ENCODE measurements around the gene PGBD1. TPM values are rescaled to one million over a fixed set of nuclear protein-coding genes. Genes with fewer than 3 reads are reported as not detected.

Gene PGBD1
- total RNA-seq, 1 donor from 2014 or later = 2.4 TPM

- Histone ChIP-seq H3K9me3 (replicated peaks) (no peaks in the 10 kb centered on the region), H3K27me3 (ENCODE audit: low read depth) (no peaks in the 10 kb centered on the region), H3K4me3 (no peak overlapping the region), H3K27ac (replicated peaks) (no peak overlapping the region), H3K36me3 (peaks cover 64% of the 10 kb centered on the region), H3K4me1 (no peaks in the 10 kb centered on the region)
- DNase-seq = no peak
- intact Hi-C loops (cut with micrococcal nuclease) = no loop called here
- no peak for TF ChIP-seq CTCF (IDR thresholded peaks at IDR 0.05; ENCODE audit: borderline replicate concordance)
Measured at GRCh38 chr6:28274888-28275287, 6.5 kb upstream of the PGBD1 start.

DNA sequence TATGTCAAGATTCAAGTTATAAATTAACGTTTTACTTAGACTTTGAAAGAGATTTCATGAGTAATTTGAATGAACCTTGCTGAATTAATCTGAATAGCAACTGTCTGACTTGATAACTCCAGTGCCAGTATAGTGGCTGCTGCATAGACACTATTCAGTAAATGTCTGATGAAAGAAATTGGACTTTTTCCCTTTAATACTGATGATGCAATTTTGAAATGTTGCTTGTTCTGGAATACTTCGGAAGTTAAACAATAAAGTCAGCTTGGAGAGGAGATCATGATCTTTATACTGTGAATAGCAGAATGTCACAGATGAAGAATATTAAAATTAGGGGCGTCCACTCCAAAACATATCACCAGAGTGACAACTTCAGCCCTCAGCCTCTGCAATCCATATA, 3.6 kb upstream of the PGBD1 start:
- DNase-seq = no peak
- Histone ChIP-seq H3K27ac (replicated peaks) (no peak overlapping the region), H3K27me3 (ENCODE audit: low read depth) (no peaks in the 10 kb centered on the region), H3K4me1 (peaks cover 21% of the 10 kb centered on the region), H3K9me3 (replicated peaks) (peaks cover 2% of the 10 kb centered on the region), H3K4me3 (no peak overlapping the region), H3K36me3 (peaks cover 49% of the 10 kb centered on the region)
- TF ChIP-seq CTCF (IDR thresholded peaks at IDR 0.05; ENCODE audit: borderline replicate concordance) = no peak
- intact Hi-C loops (cut with micrococcal nuclease) = no loop called here

- no peak for DNase-seq
- Histone ChIP-seq H3K27ac (replicated peaks) (peak overlapping the region; percentile 67), H3K4me1 (peaks cover 21% of the 10 kb centered on the region), H3K27me3 (ENCODE audit: low read depth) (no peaks in the 10 kb centered on the region), H3K9me3 (replicated peaks) (peaks cover 9% of the 10 kb centered on the region), H3K36me3 (peaks cover 37% of the 10 kb centered on the region), H3K4me3 (peak overlapping the region; percentile 86)
- TF ChIP-seq CTCF (IDR thresholded peaks at IDR 0.05; ENCODE audit: borderline replicate concordance) = no peak
- intact Hi-C loops (cut with micrococcal nuclease) = no loop called here
Measured at GRCh38 chr6:28280595-28281287, 631 bp upstream of the PGBD1 start.

- no peak overlapping the region for H3K27ac ChIP-seq (replicated peaks)
- TF ChIP-seq CTCF (IDR thresholded peaks at IDR 0.05; ENCODE audit: borderline replicate concordance) = no peak
- H3K4me3 ChIP-seq = peak overlapping the region; percentile 86
- intact Hi-C loops (cut with micrococcal nuclease) = no loop called here
- H3K9me3 ChIP-seq (replicated peaks) = peaks cover 9% of the 10 kb centered on the region
- no peaks in the 10 kb centered on the region for H3K27me3 ChIP-seq (ENCODE audit: low read depth)
- peaks cover 40% of the 10 kb centered on the region for H3K36me3 ChIP-seq
- peaks cover 21% of the 10 kb centered on the region for H3K4me1 ChIP-seq
- no peak for DNase-seq
Measured at GRCh38 chr6:28282926-28283325, 1.6 kb downstream of the PGBD1 start.

DNA sequence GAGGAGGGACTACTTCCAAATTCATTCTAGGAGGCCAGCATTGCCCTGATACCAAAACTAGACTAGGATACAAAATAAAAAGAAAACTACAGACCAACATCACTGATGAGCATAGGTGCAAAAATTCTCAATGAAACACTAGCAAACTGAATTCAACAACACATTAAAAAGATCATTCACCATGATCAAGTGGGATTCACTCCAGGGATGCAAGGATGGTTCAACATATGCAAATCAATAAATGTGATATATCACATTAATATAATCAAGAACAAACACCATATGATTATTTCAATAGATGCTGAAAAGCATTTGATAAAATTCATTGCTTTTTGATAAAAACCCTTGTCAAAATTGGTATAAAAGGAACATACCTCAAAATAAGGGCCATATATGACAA, 10.2 kb downstream of the PGBD1 start:
- no peak overlapping the region for H3K4me3 ChIP-seq
- H3K27ac ChIP-seq (replicated peaks) = no peak overlapping the region
- H3K9me3 ChIP-seq (replicated peaks) = no peaks in the 10 kb centered on the region
- peaks cover 41% of the 10 kb centered on the region for H3K36me3 ChIP-seq
- H3K4me1 ChIP-seq = no peaks in the 10 kb centered on the region
- no peak for TF ChIP-seq CTCF (IDR thresholded peaks at IDR 0.05; ENCODE audit: borderline replicate concordance)
- no peak for DNase-seq
- H3K27me3 ChIP-seq (ENCODE audit: low read depth) = no peaks in the 10 kb centered on the region
- intact Hi-C loops (cut with micrococcal nuclease) = no loop called here

Data from left ventricle myocardium inferior (tissue), 1 donor.